NB4 (cell line): Measurements from ENCODE around the gene POMP.

ENCODE experiments used
- CTCF ChIP-seq: IDR thresholded peaks from one replicate; pipeline ENCODE4 v1.5.1; 2012; ENCODE audit warnings: low read depth, low read length
- MAX ChIP-seq: IDR thresholded peaks from 2 replicates; pipeline ENCODE4 v1.6.1; 2011; ENCODE audit warnings: low read depth, low read length
- POLR2A ChIP-seq: IDR thresholded peaks from 2 replicates; pipeline ENCODE4 v1.6.1; 2011; ENCODE audit warnings: mild to moderate bottlenecking; ENCODE audit not compliant: insufficient read length; ENCODE audit errors: extremely low read depth

- TF ChIP-seq CTCF, result no peak
- TF ChIP-seq MAX, result no peak
- no peak for TF ChIP-seq POLR2A
These were observed 17.4 kb upstream of the POMP start for GRCh38 chr13:28641600-28641926.
